ENCODE data around the gene CSMD2. TPM values are rescaled to one million over a fixed set of nuclear protein-coding genes. Genes with fewer than 3 reads are reported as not detected.

Gene CSMD2
- total and polyA plus RNA-seq, 12 donors = 0.35 to 5.1 (median 1.5) TPM

GRCh38 chr1:33668695-33669094 lies 496.3 kb downstream of the CSMD2 start:
- intact Hi-C loops (cut with DNase I) = no loop called here
- Histone ChIP-seq H3K4me3 (no peak overlapping the region), H3K36me3 (replicated peaks in 1 of 2) (no peaks in the 10 kb centered on the region), H3K4me1 (replicated peaks in 1 of 2) (no peaks in the 10 kb centered on the region), H3K27ac (no peak overlapping the region), H3K27me3 (no peaks in the 10 kb centered on the region), H3K9me3 (replicated peaks in 1 of 3) (no peaks in the 10 kb centered on the region)
- 50 to 79% (median 66%) methylated on average over 3 of the region's 3 CpGs for WGBS, 4 donors
- DNase-seq = no peak
- TF ChIP-seq POLR2A (IDR thresholded peaks at IDR 0.05) (no peak), CTCF (IDR thresholded peaks at IDR 0.05) (no peak)

DNA sequence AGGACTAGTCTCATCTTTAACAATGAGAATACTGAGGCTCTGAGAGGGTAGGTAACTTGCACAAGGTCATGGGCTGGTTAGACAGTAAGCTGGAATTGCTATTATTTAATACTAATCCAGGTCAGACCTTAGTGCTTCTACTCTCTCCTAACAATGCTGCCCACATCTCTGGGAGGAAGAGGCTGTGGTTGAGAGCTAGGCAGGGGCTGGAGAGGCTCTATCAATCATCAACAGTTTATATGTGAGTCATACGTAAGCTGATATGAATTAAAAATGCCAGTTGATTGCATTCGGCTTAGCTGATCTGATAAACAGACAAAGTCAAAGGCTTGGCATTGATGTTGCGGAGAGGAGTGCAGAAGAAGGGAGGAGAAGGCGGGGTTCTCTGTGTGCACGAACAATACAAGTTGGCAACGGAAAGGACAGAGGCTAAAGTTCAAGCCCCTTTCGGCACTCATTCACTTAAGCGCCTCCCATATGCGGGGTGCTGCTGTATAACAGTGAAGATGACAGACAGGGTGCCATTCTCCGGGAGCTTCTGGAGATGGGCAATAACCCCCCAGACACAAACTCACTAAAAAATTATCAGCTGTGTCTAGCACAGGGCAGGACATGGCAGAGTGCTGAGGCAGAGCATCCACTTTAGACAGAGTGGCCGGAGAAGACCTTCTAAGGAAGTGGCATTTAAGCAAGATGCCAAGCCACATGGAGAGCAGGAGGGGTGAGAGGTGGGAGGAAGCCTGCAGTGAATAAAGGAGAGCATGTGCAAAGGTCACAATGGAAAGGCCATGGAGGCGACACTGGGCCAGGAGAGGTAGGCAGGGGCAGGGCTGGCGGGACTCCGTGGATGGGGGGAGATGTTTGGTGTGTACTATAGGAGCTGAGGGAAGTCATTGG lies 497.4 kb downstream of the CSMD2 start:
- 74 to 82% (median 79%) methylated on average over 14 of the region's 14 CpGs for WGBS, 4 donors
- no peaks in the 10 kb centered on the region for H3K36me3 ChIP-seq (replicated peaks in 1 of 2)
- no peak for DNase-seq
- H3K4me3 ChIP-seq = no peak overlapping the region
- no peaks in the 10 kb centered on the region for H3K9me3 ChIP-seq (replicated peaks in 1 of 3)
- no peaks in the 10 kb centered on the region for H3K27me3 ChIP-seq
- H3K27ac ChIP-seq = no peak overlapping the region
- intact Hi-C loops (cut with DNase I) = no loop called here
- H3K4me1 ChIP-seq (replicated peaks in 1 of 2) = no peaks in the 10 kb centered on the region
- no peak for TF ChIP-seq CTCF (IDR thresholded peaks at IDR 0.05)
- no peak for TF ChIP-seq POLR2A (IDR thresholded peaks at IDR 0.05)

GRCh38 chr1:33666616-33667015 lies 498.4 kb downstream of the CSMD2 start:
- TF ChIP-seq POLR2A (IDR thresholded peaks at IDR 0.05) (no peak), CTCF (IDR thresholded peaks at IDR 0.05) (no peak)
- 88 to 90% (median 88%) methylated on average over 5 of the region's 5 CpGs for WGBS, 4 donors
- Histone ChIP-seq H3K27ac (no peak overlapping the region), H3K4me1 (replicated peaks in 1 of 2) (no peaks in the 10 kb centered on the region), H3K27me3 (no peaks in the 10 kb centered on the region), H3K4me3 (no peak overlapping the region), H3K36me3 (replicated peaks in 1 of 2) (no peaks in the 10 kb centered on the region), H3K9me3 (replicated peaks in 1 of 3) (no peaks in the 10 kb centered on the region)
- DNase-seq = no peak
- intact Hi-C loops (cut with DNase I) = no loop called here

GRCh38 chr1:33661811-33662454 lies 503.1 kb downstream of the CSMD2 start:
- H3K27ac ChIP-seq = no peak overlapping the region
- 68 to 89% (median 77%) methylated on average over 6 of the region's 6 CpGs for WGBS, 4 donors
- intact Hi-C loops (cut with DNase I) = no loop called here
- DNase-seq = no peak
- no peak overlapping the region for H3K4me3 ChIP-seq
- no peaks in the 10 kb centered on the region for H3K27me3 ChIP-seq
- no peak for TF ChIP-seq POLR2A (IDR thresholded peaks at IDR 0.05)
- no peak for TF ChIP-seq CTCF (IDR thresholded peaks at IDR 0.05)
- H3K4me1 ChIP-seq (replicated peaks in 1 of 2) = no peaks in the 10 kb centered on the region
- no peaks in the 10 kb centered on the region for H3K36me3 ChIP-seq (replicated peaks in 1 of 2)
- no peaks in the 10 kb centered on the region for H3K9me3 ChIP-seq (replicated peaks in 1 of 3)
